K562 (cell line): ENCODE results near the gene ACTR1B. TPM values are rescaled to one million over a fixed set of nuclear protein-coding genes. Genes with fewer than 3 reads are reported as not detected.

ENCODE experiments used
- CUX1 ChIP-seq: fragments of 200-800 bp; sonication (Bioruptor generic); IDR thresholded peaks from 2 replicates; pipeline ENCODE4 v1.6.1; 2016; ENCODE audit warnings: missing genetic modification characterization, missing compliant biosample characterization
- EP400 ChIP-seq: fragments of 450-650 bp; IDR thresholded peaks from 2 replicates; pipeline ENCODE4 v1.6.1; 2017; ENCODE audit warnings: antibody characterized with exemption, mild to moderate bottlenecking, moderate library complexity
- RBBP5 ChIP-seq: fragments of 200-600 bp; sonication (generic); IDR thresholded peaks from 2 replicates; pipeline ENCODE4 v1.6.1; 2012; ENCODE audit warnings: borderline replicate concordance, mild to moderate bottlenecking, low read length, control low read depth, inconsistent platforms; ENCODE audit not compliant: insufficient read depth, poor library complexity, severe bottlenecking
- THRA ChIP-seq: fragments of 450-650 bp; IDR thresholded peaks from 2 replicates; pipeline ENCODE4 v1.6.1; 2017; ENCODE audit warnings: mild to moderate bottlenecking, moderate library complexity
- ZBTB5 ChIP-seq: fragments of 450-650 bp; IDR thresholded peaks from 2 replicates; pipeline ENCODE4 v1.6.1; 2017; ENCODE audit warnings: antibody characterized with exemption
- ZFPM2 ChIP-seq: fragments of 250-450 bp; sonication (Bioruptor Pico); IDR thresholded peaks from 2 replicates; pipeline ENCODE4 v1.5.1; 2022; ENCODE audit warnings: mild to moderate bottlenecking
- ZNF354B ChIP-seq: fragments of 250-450 bp; sonication (Bioruptor Pico); IDR thresholded peaks from 2 replicates; pipeline ENCODE4 v1.4.0; 2020
- ZNF445 ChIP-seq: fragments of 250-450 bp; sonication (Bioruptor Pico); IDR thresholded peaks from 2 replicates; pipeline ENCODE4 v1.4.0; 2020; ENCODE audit warnings: low read depth, mild to moderate bottlenecking, moderate library complexity
- ZNF639 ChIP-seq, 2 experiments: fragments of 200-800 bp in 1 of 2; sonication (Bioruptor generic) in 1 of 2; sonication (generic) in 1 of 2; formaldehyde crosslinking in 1 of 2; IDR thresholded peaks in 1 of 2; conservative IDR thresholded peaks in 1 of 2; 2 replicates each; pipeline versions ENCODE4 v1.5.0 to v1.6.1; 2016 to 2020; ENCODE audit warnings: missing compliant biosample characterization in 1 of 2, missing genetic modification characterization in 1 of 2, missing genetic modification reagents in 1 of 2
- polyA plus RNA-seq, 8 experiments: library from polyadenylated mRNA; depleted of rRNA in 4 of 8; stranded (reverse) in 5 of 8; unstranded in 3 of 8; fragments of >200 nt; fragmentation: Nextera tagmentation in 2 of 8; fragmentation: Illumina TruSeq in 1 of 8; extraction: Ambion mirVana in 2 of 8; extraction: Trizol in 1 of 8; gene quantifications; 2 replicates each; pipeline versions ENCODE4 v1.2.1 to v1.2.3, GENCODE V29; 2011 to 2014; ENCODE audit warnings: inconsistent platforms in 1 of 8, missing spikeins in 1 of 8
- total RNA-seq, 7 experiments: library from RNA; depleted of rRNA in 6 of 7; stranded (reverse); fragments of >200 nt in 6 of 7; fragmentation: Illumina TruSeq in 2 of 7; extraction: Trizol in 2 of 7; gene quantifications; 2 replicates each; pipeline versions ENCODE4 v1.2.1 to v1.2.3, GENCODE V29; 2011 to 2021; ENCODE audit warnings: low replicate concordance in 1 of 7
- TF ChIP-seq, protein P1 (sequence below): fragments of 450-650 bp; IDR thresholded peaks from 2 replicates; pipeline ENCODE4 v1.6.1; 2017; ENCODE audit warnings: antibody characterized with exemption, mild to moderate bottlenecking
- TF ChIP-seq, protein P2 (sequence below): sonication (generic); formaldehyde crosslinking; IDR thresholded peaks from 2 replicates; pipeline ENCODE4 v1.8.1; 2023; ENCODE audit warnings: mild to moderate bottlenecking, missing genetic modification reagents, moderate library complexity

Gene ACTR1B
- total and polyA plus RNA-seq, 9 of the 15 experiments (the other 6 are each of a cell fraction or from before 2014, with no cell fraction given), result 0.49 to 42.3 (median 22.5) TPM

DNA sequence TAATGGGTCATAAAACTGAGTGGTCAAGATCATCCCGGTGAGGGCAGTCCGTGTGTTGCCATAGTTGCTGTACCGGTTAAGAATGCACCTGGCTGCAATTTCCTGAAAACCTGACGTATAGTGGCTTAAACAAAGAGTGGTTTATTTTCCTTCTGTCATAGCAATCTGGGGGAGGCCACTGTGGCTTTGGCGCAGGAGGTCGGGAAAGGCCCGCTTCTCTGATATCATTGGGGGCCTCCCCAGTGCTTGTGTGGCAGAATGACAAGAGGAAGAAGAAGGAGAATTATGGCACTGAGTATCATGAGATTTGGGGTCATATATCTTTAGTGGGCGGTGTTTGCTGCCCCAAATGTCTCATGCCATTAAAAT lies 10.1 kb upstream of the ACTR1B start (continued):
- TF ChIP-seq EP400, result no peak
- no peak for TF ChIP-seq CUX1 (CRISPR knock-in tag)
- peak; percentile 37 for TF ChIP-seq RBBP5
- TF ChIP-seq, protein P1, sequence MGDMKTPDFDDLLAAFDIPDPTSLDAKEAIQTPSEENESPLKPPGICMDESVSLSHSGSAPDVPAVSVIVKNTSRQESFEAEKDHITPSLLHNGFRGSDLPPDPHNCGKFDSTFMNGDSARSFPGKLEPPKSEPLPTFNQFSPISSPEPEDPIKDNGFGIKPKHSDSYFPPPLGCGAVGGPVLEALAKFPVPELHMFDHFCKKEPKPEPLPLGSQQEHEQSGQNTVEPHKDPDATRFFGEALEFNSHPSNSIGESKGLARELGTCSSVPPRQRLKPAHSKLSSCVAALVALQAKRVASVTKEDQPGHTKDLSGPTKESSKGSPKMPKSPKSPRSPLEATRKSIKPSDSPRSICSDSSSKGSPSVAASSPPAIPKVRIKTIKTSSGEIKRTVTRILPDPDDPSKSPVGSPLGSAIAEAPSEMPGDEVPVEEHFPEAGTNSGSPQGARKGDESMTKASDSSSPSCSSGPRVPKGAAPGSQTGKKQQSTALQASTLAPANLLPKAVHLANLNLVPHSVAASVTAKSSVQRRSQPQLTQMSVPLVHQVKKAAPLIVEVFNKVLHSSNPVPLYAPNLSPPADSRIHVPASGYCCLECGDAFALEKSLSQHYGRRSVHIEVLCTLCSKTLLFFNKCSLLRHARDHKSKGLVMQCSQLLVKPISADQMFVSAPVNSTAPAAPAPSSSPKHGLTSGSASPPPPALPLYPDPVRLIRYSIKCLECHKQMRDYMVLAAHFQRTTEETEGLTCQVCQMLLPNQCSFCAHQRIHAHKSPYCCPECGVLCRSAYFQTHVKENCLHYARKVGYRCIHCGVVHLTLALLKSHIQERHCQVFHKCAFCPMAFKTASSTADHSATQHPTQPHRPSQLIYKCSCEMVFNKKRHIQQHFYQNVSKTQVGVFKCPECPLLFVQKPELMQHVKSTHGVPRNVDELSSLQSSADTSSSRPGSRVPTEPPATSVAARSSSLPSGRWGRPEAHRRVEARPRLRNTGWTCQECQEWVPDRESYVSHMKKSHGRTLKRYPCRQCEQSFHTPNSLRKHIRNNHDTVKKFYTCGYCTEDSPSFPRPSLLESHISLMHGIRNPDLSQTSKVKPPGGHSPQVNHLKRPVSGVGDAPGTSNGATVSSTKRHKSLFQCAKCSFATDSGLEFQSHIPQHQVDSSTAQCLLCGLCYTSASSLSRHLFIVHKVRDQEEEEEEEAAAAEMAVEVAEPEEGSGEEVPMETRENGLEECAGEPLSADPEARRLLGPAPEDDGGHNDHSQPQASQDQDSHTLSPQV, result no peak
- TF ChIP-seq ZBTB5, result no peak
- no peak for TF ChIP-seq THRA
- peak in 1 of 2 experiments; percentile 57; a peak in 1 of 4 replicates for TF ChIP-seq ZNF639 (CRISPR knock-in tag; conservative IDR thresholded peaks at IDR 0.05 in 1 of 2, IDR thresholded peaks at IDR 0.05 in 1 of 2)
- TF ChIP-seq ZNF445, result no peak
- no peak for TF ChIP-seq ZFPM2 (CRISPR knock-in tag)
- no peak for TF ChIP-seq ZNF354B (CRISPR knock-in tag)
- TF ChIP-seq, protein P2, sequence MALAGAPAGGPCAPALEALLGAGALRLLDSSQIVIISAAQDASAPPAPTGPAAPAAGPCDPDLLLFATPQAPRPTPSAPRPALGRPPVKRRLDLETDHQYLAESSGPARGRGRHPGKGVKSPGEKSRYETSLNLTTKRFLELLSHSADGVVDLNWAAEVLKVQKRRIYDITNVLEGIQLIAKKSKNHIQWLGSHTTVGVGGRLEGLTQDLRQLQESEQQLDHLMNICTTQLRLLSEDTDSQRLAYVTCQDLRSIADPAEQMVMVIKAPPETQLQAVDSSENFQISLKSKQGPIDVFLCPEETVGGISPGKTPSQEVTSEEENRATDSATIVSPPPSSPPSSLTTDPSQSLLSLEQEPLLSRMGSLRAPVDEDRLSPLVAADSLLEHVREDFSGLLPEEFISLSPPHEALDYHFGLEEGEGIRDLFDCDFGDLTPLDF (CRISPR knock-in tag), result no peak
